Natural killer cell treated with Interleukin-12 subunit alpha and Interleukin-12 subunit beta and Interleukin-15 and Interleukin-18, amount 100 ng/mL, for 72 hours (primary cell): ENCODE results near the gene MICA. TPM values are rescaled to one million over a fixed set of nuclear protein-coding genes. Genes with fewer than 3 reads are reported as not detected.
"Not testable (repeated sequence)": the region's sequence is repeated elsewhere in the genome, so short reads cannot be mapped to it uniquely, and the experiment has no call there.

ENCODE experiments used
- ATAC-seq, 2 donors: fragments of 150-1000 bp; cut with Tn5 transposase in 1 of 2; sonication (Bioruptor Pico), chemical (Tn5 transposase) in 1 of 2; 2 replicates each; pipeline ENCODE4 v1.10.0; 2021
- DNase-seq: peaks from one replicate; pipeline ENCODE4 v3.0.0; 2022; ENCODE audit warnings: low spot score
- H3K27ac Mint-ChIP-seq, 2 donors: 1 replicate in 1 of 2; 2 replicates in 1 of 2; pipeline ENCODE4 v1.8.0; 2022; ENCODE audit warnings: mixed read lengths in 2 of 2, mild to moderate bottlenecking in 1 of 2, moderate library complexity in 1 of 2
- H3K27me3 Mint-ChIP-seq, 2 donors: 1 replicate in 1 of 2; 2 replicates in 1 of 2; pipeline ENCODE4 v1.8.0; 2022; ENCODE audit warnings: mixed read lengths in 2 of 2
- H3K36me3 Mint-ChIP-seq: one replicate; pipeline ENCODE4 v1.8.0; 2022; ENCODE audit warnings: mixed read lengths
- H3K4me1 Mint-ChIP-seq, 2 donors: 1 replicate in 1 of 2; 2 replicates in 1 of 2; pipeline ENCODE4 v1.8.0; 2022; ENCODE audit warnings: low read depth in 2 of 2, mixed read lengths in 2 of 2, mild to moderate bottlenecking in 1 of 2
- H3K4me3 Mint-ChIP-seq: one replicate; pipeline ENCODE4 v1.8.0; 2022; ENCODE audit warnings: mixed read lengths
- H3K9me3 Mint-ChIP-seq: 2 replicates; pipeline ENCODE4 v1.8.0; 2022; ENCODE audit warnings: mixed read lengths
- total RNA-seq, 2 donors: library from RNA; stranded (reverse); gene quantifications; one replicate each; pipeline ENCODE4 v1.2.3, GENCODE V29; 2022

The MICA gene
- total RNA-seq, 2 donors from 2014 or later: 14.2 to 16.9 TPM

DNA sequence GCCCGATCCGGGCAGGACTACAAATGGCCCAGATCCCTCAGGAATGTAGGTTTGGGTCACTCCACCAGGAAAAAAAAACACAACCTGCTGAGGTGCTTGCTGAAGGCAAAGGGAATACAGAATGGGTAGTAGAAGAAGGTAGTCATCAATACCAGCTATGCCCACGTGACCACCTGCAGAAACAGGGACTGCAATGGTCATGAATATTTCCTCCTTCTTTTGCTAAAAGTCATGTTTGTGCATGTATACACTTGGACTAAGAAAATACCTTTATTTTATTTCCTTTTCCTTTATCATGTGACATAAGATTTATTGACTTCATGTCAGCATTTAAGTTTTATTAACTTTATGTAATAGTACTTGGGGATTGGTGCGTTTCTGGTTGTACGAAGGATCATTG lies 31.7 kb downstream of the MICA start:
- not testable (repeated sequence) for ATAC-seq, DNase-seq, H3K27ac Mint-ChIP-seq, H3K4me1 Mint-ChIP-seq, H3K9me3 Mint-ChIP-seq, H3K4me3 Mint-ChIP-seq, H3K36me3 Mint-ChIP-seq
- peaks cover 28 to 42% of the 10 kb centered on the region in 2 donors for H3K27me3 Mint-ChIP-seq

DNA sequence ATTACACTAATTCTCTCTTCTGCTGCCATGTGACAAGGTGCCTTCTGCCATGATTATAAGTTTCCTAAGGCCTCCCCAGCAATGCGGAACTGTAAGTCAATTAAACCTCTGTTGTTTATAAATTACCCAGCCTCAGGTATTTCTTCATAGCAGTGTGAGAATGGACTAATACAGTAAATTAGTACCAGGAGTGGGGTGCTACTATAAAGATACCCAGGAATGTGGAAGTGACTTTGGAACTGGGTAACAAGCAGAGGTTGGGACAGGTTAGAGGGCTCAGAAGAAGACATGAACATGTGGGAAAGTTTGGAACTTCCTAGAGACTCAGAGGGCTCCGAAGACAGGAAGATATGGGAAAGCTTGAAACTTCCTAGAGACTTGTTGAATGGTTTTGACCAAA lies 34.8 kb downstream of the MICA start:
- Mint-ChIP-seq H3K36me3 (peaks cover 9% of the 10 kb centered on the region), H3K27me3 (peaks cover 38 to 59% of the 10 kb centered on the region in 2 donors), H3K9me3 (peaks cover 5% of the 10 kb centered on the region), H3K4me3 (no peak overlapping the region), H3K4me1 (peaks cover 0 to 2% of the 10 kb centered on the region in 2 donors), H3K27ac (no peak overlapping the region)
- ATAC-seq: no peak
- DNase-seq: no peak

DNA sequence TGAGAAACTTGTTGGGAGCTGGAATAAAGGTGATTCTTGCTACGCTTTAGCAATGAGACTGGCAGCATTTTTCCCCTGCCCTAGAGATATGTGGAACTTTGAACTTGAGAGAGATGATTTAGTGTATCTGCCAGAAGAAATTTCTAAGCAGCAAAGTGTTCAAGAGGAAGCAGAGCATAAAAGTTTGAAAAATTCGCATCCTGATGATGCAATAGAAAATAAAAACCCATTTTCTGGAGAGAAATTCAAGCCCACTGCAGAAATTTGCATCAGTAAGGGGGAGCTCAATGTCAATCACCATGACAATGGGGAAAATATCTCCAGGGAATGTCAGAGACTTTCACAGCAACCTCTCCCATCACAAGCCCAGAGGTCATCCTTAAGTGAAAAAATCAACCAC lies 35.3 kb downstream of the MICA start:
- no peak for ATAC-seq
- Mint-ChIP-seq H3K4me3 (no peak overlapping the region), H3K9me3 (peaks cover 5% of the 10 kb centered on the region), H3K36me3 (peaks cover 9% of the 10 kb centered on the region), H3K4me1 (peaks cover 0 to 2% of the 10 kb centered on the region in 2 donors), H3K27me3 (peaks cover 40 to 64% of the 10 kb centered on the region in 2 donors), H3K27ac (no peak overlapping the region)
- DNase-seq: no peak

DNA sequence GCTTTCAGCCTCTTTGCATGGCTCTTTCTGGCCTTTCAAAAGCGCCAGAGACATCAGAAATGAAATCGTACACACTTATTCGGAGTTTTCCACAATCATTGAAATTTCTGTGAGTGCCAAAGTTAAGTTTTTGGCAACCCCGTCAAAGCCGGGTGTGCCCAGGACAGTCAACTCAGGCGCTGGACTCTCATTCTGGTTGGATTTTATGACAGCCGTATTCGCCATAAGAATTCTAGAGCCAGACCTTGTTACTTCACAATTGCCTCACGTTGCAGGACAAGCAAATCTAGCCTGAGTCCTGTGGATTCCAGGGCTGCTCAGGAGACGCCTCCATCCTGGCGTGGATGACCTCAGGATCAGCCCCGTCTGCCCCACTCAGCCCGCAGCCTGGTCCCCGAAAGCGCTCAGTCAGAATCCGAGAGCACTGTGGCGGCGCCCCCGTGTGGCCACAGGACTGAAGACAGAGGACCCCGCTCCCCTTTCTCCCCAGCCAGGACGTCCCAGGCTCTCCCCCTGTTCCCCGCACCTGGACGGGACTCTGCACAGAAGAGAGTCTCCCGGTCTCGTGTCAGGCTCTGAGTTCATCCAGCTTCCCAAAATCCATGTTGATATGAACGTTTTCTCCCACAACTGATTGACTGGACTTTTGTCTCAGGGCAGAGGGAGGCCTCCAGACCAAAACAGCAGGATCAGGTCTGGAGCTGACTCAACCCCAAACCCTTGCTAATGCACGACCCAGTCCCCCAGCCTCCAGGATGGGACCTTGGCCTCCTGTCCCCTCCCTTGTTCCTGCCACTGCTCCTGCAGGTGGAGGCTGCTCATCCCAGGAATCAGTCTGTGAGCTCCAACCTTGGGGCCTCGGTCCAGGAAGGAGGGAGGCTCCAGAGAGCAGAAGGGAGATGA lies 38.2 kb downstream of the MICA start:
- DNase-seq (peak; percentile 87), ATAC-seq (peak; percentile 91 to 94)
- peaks cover 0 to 2% of the 10 kb centered on the region in 2 donors for H3K4me1 Mint-ChIP-seq
- peaks cover 5% of the 10 kb centered on the region for H3K9me3 Mint-ChIP-seq
- H3K27ac Mint-ChIP-seq: no peak overlapping the region
- no peak overlapping the region for H3K4me3 Mint-ChIP-seq
- H3K36me3 Mint-ChIP-seq: peaks cover 9% of the 10 kb centered on the region
- H3K27me3 Mint-ChIP-seq: peaks cover 40 to 76% of the 10 kb centered on the region in 2 donors

DNA sequence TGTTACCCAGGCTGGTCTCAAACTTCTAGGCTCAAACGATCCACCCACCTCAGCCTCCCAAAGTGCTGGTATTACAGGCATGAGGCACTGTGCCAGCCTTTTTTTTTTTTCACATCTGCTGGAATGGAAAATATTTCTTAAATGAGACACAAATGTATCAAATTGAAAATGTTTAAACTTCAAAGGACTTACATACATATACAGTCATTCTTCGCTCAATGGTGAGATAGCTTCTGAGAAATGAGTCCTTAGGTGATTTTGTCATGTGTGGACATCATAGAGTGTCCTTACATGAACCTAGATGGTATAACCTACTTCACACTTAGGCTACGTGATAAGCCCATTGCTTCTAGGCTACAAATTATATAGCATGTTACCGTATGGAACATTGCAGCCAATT lies 43.1 kb downstream of the MICA start:
- H3K36me3 Mint-ChIP-seq: no peaks in the 10 kb centered on the region
- no peak overlapping the region for H3K4me3 Mint-ChIP-seq
- ATAC-seq (no peak), DNase-seq (no peak)
- H3K27ac Mint-ChIP-seq: no peak overlapping the region
- peaks cover 33 to 41% of the 10 kb centered on the region in 2 donors for H3K27me3 Mint-ChIP-seq
- H3K4me1 Mint-ChIP-seq: no peaks in the 10 kb centered on the region
- H3K9me3 Mint-ChIP-seq: no peaks in the 10 kb centered on the region

DNA sequence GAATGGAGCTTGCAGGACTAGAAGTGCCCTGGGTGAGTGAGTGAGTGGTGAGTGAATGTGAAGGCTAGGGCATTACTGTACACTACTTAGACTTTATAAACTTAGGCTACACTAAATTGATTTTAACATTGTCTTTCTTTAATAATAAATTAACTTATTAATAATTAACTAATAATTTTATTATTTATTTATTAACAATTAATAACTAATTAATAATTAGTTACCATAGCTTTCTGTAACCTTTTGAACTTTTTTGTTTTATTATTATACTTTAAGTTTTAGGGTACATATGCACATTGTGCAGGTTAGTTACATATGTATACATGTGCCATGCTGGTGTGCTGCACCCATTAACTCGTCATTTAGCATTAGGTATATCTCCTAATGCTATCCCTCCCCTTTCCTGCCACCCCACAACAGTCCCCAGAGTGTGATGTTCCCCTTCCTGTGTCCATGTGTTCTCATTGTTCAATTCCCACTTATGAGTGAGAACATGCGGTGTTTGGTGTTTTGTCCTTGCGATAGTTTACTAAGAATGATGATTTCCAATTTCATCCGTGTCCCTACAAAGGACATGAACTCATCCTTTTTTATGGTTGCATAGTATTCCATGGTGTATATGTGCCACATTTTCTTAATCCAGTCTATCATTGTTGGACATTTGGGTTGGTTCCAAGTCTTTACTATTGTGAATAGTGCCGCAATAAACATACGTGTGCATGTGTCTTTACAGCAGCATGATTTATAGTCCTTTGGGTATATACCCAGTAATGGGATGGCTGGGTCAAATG lies 43.8 kb downstream of the MICA start:
- H3K27me3 Mint-ChIP-seq: peaks cover 33 to 41% of the 10 kb centered on the region in 2 donors
- not testable (repeated sequence) for H3K9me3 Mint-ChIP-seq, H3K27ac Mint-ChIP-seq, H3K4me1 Mint-ChIP-seq, H3K4me3 Mint-ChIP-seq, DNase-seq, H3K36me3 Mint-ChIP-seq, ATAC-seq

DNA sequence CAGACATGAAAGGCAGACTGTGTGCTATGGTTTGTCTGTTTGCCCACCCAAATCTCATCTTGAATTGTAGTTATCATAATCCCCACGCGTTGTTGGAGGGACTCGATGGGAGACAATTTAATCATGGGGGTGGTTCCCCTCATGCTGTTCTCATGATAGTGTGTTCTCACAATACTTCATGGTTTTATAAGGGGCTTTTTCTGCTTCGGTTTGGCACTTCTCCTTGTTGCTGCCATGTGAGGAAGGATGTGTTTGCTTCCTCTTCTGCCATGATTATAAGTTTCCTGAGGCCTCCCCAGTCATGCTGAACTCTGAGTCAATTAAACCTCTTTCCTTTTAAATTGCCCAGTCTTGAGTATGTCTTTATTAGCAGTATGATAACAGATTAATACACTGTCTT lies 47.4 kb downstream of the MICA start:
- Mint-ChIP-seq H3K36me3 (peaks cover 6% of the 10 kb centered on the region), H3K27ac (no peak overlapping the region), H3K27me3 (peaks cover 18 to 19% of the 10 kb centered on the region in 2 donors), H3K4me3 (no peak overlapping the region), H3K9me3 (peaks cover 4% of the 10 kb centered on the region), H3K4me1 (peaks cover 0 to 2% of the 10 kb centered on the region in 2 donors)
- DNase-seq: no peak
- ATAC-seq: no peak

DNA sequence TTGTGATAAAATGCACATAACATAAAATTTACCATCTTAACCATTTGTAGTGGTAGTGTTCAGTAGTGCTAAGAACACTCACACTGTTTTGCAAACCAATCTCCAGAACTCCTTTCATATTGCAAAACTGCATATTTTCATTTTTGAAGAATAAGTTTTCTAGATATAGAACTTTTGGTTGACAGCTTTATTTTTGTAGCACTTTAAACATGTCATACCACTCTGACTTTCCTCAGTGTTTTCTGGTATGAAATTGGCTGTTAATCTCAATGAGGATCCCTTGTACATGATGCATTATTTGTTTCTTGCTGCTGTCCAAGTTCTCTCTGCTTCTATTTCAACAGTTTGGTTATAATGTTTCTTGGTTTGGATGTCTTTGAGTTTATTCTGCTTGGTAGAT lies 49.5 kb downstream of the MICA start:
- peaks cover 6% of the 10 kb centered on the region for H3K36me3 Mint-ChIP-seq
- DNase-seq (no peak), ATAC-seq (no peak)
- H3K9me3 Mint-ChIP-seq: peaks cover 4% of the 10 kb centered on the region
- peaks cover 18 to 19% of the 10 kb centered on the region in 2 donors for H3K27me3 Mint-ChIP-seq
- no peak overlapping the region for H3K27ac Mint-ChIP-seq
- no peak overlapping the region for H3K4me3 Mint-ChIP-seq
- H3K4me1 Mint-ChIP-seq: peaks cover 0 to 2% of the 10 kb centered on the region in 2 donors

DNA sequence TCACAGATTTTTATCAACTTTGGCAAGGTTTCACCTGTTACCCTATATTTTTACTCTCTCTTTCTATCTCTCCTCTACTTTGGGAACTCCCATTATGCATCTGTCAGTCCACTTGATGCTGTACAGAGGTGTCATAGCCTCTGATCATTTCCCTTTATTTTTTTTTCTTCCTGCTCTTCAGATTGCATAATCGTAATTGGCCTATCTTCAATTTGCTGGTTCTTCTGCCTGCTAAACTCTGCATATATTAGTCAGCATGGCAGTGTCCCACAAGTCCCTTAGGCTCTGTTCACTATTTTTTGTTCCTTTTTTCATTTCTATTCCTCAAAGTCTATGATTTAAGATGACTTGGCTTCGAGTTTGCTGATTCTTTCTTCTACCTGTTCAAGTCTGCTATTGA lies 49.9 kb downstream of the MICA start:
- ATAC-seq (no peak), DNase-seq (no peak)
- Mint-ChIP-seq H3K36me3 (peaks cover 6% of the 10 kb centered on the region), H3K27me3 (peaks cover 18 to 19% of the 10 kb centered on the region in 2 donors), H3K27ac (no peak overlapping the region), H3K4me3 (no peak overlapping the region), H3K4me1 (peaks cover 0 to 2% of the 10 kb centered on the region in 2 donors), H3K9me3 (peaks cover 4% of the 10 kb centered on the region)

DNA sequence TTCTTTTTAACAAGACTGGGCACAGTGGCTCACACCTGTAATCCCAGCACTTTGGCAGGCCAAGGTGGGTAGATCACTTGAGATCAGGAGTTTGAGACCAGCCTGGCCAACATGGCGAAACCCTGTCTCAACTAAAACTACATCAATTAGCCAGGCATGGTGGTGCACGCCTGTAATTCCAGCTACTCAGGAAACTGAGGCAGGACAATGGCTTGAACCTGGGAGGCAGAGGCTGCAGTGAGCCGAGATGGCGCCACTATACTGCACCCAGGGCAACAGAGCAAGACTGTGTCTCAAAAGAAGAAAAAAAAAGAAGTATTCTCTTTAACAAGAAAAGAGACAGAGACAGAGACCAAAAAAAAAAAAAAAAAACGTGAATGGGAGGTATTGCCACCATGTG lies 56.5 kb downstream of the MICA start:
- H3K27ac Mint-ChIP-seq, ATAC-seq, H3K9me3 Mint-ChIP-seq, DNase-seq, H3K27me3 Mint-ChIP-seq, H3K4me3 Mint-ChIP-seq: not testable (repeated sequence)
- Mint-ChIP-seq H3K36me3 (peaks cover 17% of the 10 kb centered on the region), H3K4me1 (peaks cover 28 to 29% of the 10 kb centered on the region in 2 donors)

DNA sequence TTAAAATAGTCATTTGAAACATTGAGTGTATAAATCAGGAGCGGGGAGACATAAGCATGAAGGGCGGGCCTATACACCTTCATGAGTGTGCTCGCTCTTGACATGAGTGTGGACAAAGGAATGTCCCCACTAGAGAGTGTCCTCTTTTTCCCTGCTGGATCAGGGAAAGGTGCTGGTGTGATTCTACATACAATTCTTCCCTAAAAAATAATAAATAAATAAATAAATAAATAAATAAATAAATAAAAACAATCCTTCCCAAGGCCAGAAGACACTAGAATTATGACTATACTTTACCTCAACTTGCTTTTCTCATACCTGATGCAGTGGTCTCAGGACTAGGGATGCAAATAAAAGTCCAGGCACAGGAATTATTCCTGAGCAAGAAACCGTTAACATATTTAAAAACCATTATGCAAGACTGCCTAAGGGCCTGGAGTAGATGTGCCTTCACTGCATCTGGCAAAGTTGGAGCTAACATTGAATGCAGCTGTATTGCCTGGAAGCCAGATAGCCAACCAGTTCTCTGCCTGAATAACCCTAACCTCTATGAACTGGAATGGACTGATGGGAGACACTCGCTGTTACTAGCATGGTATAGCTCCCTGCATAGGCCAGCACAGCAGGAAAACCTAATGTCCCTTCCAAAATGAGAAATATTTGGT lies 57.1 kb downstream of the MICA start:
- ATAC-seq (no peak), DNase-seq (no peak)
- H3K9me3 Mint-ChIP-seq: no peaks in the 10 kb centered on the region
- H3K36me3 Mint-ChIP-seq: peaks cover 23% of the 10 kb centered on the region
- peaks cover 35 to 36% of the 10 kb centered on the region in 2 donors for H3K4me1 Mint-ChIP-seq
- H3K27me3 Mint-ChIP-seq: peaks cover 0 to 3% of the 10 kb centered on the region in 2 donors
- H3K4me3 Mint-ChIP-seq: peak overlapping the region; percentile 2
- H3K27ac Mint-ChIP-seq: peak overlapping the region in 1 of 2 donors; percentile 99

DNA sequence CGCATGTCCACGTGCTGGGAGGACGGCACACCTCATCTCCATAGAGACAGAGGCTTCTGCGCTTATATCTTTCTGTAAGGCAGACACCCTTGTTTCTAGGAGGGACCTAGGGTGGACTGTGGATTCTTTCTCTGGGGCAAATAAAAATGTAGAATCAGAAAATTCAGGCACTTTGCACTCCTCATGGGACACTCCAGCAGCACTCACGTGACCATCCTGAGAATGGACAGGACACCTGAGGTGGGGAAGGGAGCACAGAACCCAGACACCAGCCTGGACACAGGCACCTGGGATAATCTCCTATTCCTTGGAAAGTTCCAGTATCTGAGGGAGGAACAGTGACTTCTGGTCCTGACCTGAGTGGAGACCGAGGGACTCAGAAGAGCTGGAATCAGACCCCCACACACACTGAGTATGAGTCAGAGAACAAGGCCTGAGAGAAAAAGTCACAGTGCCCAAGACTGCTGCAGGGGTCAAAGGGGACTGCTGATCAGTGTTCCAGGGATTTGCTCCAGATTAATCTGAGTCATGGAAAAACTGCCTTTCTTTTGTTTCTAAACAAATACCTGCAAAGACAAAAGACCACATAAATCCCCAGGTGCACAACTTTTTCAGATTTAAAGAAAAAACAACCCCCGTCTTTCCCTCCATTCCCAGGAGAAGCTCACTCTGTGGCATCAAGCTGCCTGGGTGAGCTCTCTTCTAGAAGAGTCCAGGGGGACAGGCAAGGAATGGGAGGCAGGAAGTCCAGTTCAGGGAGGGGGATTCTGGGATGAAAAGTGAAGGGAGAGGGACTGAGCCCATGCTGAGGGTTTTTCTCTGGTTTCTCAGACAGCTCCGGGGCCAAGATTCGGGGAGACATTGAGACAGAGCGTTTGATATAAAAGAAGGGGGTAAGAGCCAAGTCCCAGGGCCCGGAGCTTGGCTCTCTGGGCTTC lies 58.9 kb downstream of the MICA start:
- DNase-seq: no peak
- peak in 1 of 2 donors; percentile 36 for ATAC-seq
- Mint-ChIP-seq H3K36me3 (peaks cover 23% of the 10 kb centered on the region), H3K27me3 (peaks cover 0 to 3% of the 10 kb centered on the region in 2 donors), H3K9me3 (no peaks in the 10 kb centered on the region), H3K27ac (peak overlapping the region; percentile 99), H3K4me1 (peaks cover 51 to 53% of the 10 kb centered on the region in 2 donors), H3K4me3 (peak overlapping the region; percentile 100)
